ENCODE measurements around the gene RAD1. TPM values are rescaled to one million over a fixed set of nuclear protein-coding genes. Genes with fewer than 3 reads are reported as not detected.

The RAD1 gene
- total RNA-seq, 1 donor from 2014 or later, result 42.3 TPM

Other genes starting within 250 kb of the RAD1 start
- gene TTC23L, start 76.3 kb downstream of the RAD1 start, total RNA-seq, result not detected in 2 replicates
- gene BRIX1, start 207 bp upstream of the RAD1 start, total RNA-seq, result 86.2 and 91.8 TPM in 2 replicates
- 62.7 and 65.2 TPM in 2 replicates for gene DNAJC21, start 14.1 kb upstream of the RAD1 start, total RNA-seq
- gene AGXT2, start 132.4 kb upstream of the RAD1 start, total RNA-seq, result not detected in 2 replicates